Endothelial cell of umbilical vein (primary cell): ENCODE data around the gene RBMS3. TPM values are rescaled to one million over a fixed set of nuclear protein-coding genes. Genes with fewer than 3 reads are reported as not detected.

Source experiments
- BruUV-seq: library from RNA; stranded (reverse); fragments of 400-500 nt; replicated peaks from 2 replicates; lab custom pipeline; 2021; lab: Mats Ljungman, UMichigan
- CTCF ChIA-PET: fragments of 300-600, 350-600 bp; sonication (Branson Sonifier 250); formaldehyde crosslinking; loops from one replicate; lab custom pipeline; 2021; ENCODE audit warnings: antibody characterized with exemption, inconsistent platforms; lab: Charles Lee
- POLR2A ChIA-PET: fragments of 300-600, 350-600 bp; sonication (Branson Sonifier 250); formaldehyde crosslinking; loops from one replicate; lab custom pipeline; 2021; ENCODE audit warnings: antibody characterized with exemption, inconsistent platforms; lab: Charles Lee
- DNase-seq: peaks from one replicate; pipeline ENCODE4 v3.0.0-alpha.2; 2011; ENCODE audit warnings: low read depth, low spot score
- FAIRE-seq: peaks from 2 replicates; lab custom pipeline; 2011; peaks lifted over from hg19 to GRCh38; lab: Jason Lieb, UNC
- H2AFZ ChIP-seq: 2 replicates; pipeline ENCODE4 v1.6.0; 2012; ENCODE audit warnings: low read depth, low read length, control low read depth, inconsistent platforms
- H3K27ac ChIP-seq: 2 replicates; pipeline ENCODE4 v1.5.1; 2011; ENCODE audit warnings: low read depth, mild to moderate bottlenecking, control low read depth, low read length, moderate library complexity; ENCODE audit not compliant: insufficient read depth
- H3K27me3 ChIP-seq, 2 experiments: 2 replicates each; pipeline versions ENCODE4 v1.6.0 to v1.6.1; 2011; ENCODE audit warnings: low read length in 2 of 2, mixed read lengths in 1 of 2; ENCODE audit not compliant: control insufficient read depth in 2 of 2, insufficient read depth in 2 of 2
- H3K36me3 ChIP-seq, 2 experiments: 2 replicates in 1 of 2; 3 replicates in 1 of 2; pipeline ENCODE4 v1.5.1; 2011; ENCODE audit warnings: low read length in 2 of 2, mild to moderate bottlenecking in 1 of 2, moderate library complexity in 1 of 2; ENCODE audit not compliant: control insufficient read depth in 2 of 2, insufficient read depth in 2 of 2; ENCODE audit errors: extremely low read depth in 1 of 2
- H3K4me1 ChIP-seq: 3 replicates; pipeline ENCODE4 v1.5.1; 2011; ENCODE audit warnings: mild to moderate bottlenecking, low read length; ENCODE audit not compliant: control insufficient read depth, insufficient read depth; ENCODE audit errors: extremely low read depth
- H3K4me2 ChIP-seq: 2 replicates; pipeline ENCODE4 v1.6.1; 2011; ENCODE audit warnings: low read length, control low read depth, mixed read lengths; ENCODE audit not compliant: insufficient read depth
- H3K4me3 ChIP-seq, 3 experiments: fragments of 200-600 bp in 1 of 3; sonication (generic), shearing (Covaris generic) in 1 of 3; replicated peaks in 1 of 3; 2 replicates each; pipeline ENCODE4 v1.5.1; 2011 to 2016; ENCODE audit warnings: control low read depth in 3 of 3, low read length in 3 of 3, mild to moderate bottlenecking in 2 of 3, inconsistent platforms in 1 of 3, low read depth in 1 of 3, moderate library complexity in 1 of 3; ENCODE audit not compliant: insufficient read depth in 1 of 3
- H3K79me2 ChIP-seq: 2 replicates; pipeline ENCODE4 v1.6.0; 2012; ENCODE audit warnings: low read length, inconsistent platforms; ENCODE audit not compliant: control insufficient read depth, insufficient read depth
- H3K9ac ChIP-seq: replicated peaks from 2 replicates; pipeline ENCODE3; 2011; ENCODE audit warnings: low read length, control low read depth; ENCODE audit not compliant: insufficient read depth; ENCODE audit errors: extremely low read depth
- H3K9me1 ChIP-seq: replicated peaks from 3 replicates; pipeline ENCODE4 v1.6.0; 2011; ENCODE audit warnings: mild to moderate bottlenecking, low read length; ENCODE audit not compliant: control insufficient read depth, insufficient read depth; ENCODE audit errors: extremely low read depth
- H3K9me3 ChIP-seq: replicated peaks from 2 replicates; pipeline ENCODE4 v1.5.1; 2012; ENCODE audit warnings: low read length, inconsistent platforms; ENCODE audit not compliant: control insufficient read depth, insufficient read depth
- H4K20me1 ChIP-seq: replicated peaks from 2 replicates; pipeline ENCODE3; 2011; ENCODE audit warnings: mild to moderate bottlenecking, low read length; ENCODE audit not compliant: control insufficient read depth, insufficient read depth; ENCODE audit errors: extremely low read depth
- CTCF ChIP-seq, 2 donors: IDR thresholded peaks; 1 replicate in 1 of 2; 2 replicates in 1 of 2; pipeline ENCODE4 v1.5.1; 2011; ENCODE audit warnings: low read length in 2 of 2, mild to moderate bottlenecking in 2 of 2, moderate library complexity in 2 of 2, control low read depth in 1 of 2, inconsistent platforms in 1 of 2, low read depth in 1 of 2; ENCODE audit not compliant: insufficient read depth in 1 of 2; ENCODE audit errors: extremely low read depth in 1 of 2
- EZH2 ChIP-seq: IDR thresholded peaks from 2 replicates; pipeline ENCODE4 v1.6.1; 2012; ENCODE audit warnings: borderline replicate concordance, low read depth, mild to moderate bottlenecking, moderate library complexity, low read length, inconsistent platforms; ENCODE audit not compliant: severe bottlenecking
- FOS ChIP-seq: IDR thresholded peaks from 2 replicates; pipeline ENCODE4 v1.6.1; 2011; ENCODE audit warnings: mild to moderate bottlenecking, low read length, moderate library complexity, borderline replicate concordance; ENCODE audit not compliant: insufficient read depth
- GATA2 ChIP-seq: IDR thresholded peaks from 2 replicates; pipeline ENCODE4 v1.7.0; 2011; ENCODE audit warnings: low read depth, mild to moderate bottlenecking, moderate library complexity, mixed read lengths, low read length; ENCODE audit not compliant: insufficient read length, insufficient read depth
- JUN ChIP-seq: IDR thresholded peaks from 2 replicates; pipeline ENCODE4 v1.6.1; 2011; ENCODE audit warnings: borderline replicate concordance, low read depth; ENCODE audit not compliant: insufficient read length, insufficient read depth
- MAX ChIP-seq: IDR thresholded peaks from 2 replicates; pipeline ENCODE4 v1.6.1; 2011; ENCODE audit not compliant: insufficient read depth, insufficient read length
- MYC ChIP-seq: IDR thresholded peaks from one replicate; pipeline ENCODE4 v1.6.1; 2011; ENCODE audit warnings: mild to moderate bottlenecking, low read depth, low read length
- POLR2A ChIP-seq: IDR thresholded peaks from 2 replicates; pipeline ENCODE4 v1.6.1; 2012; ENCODE audit warnings: low read depth, mild to moderate bottlenecking, control low read depth, low read length
- POLR2AphosphoS5 ChIP-seq: IDR thresholded peaks from 2 replicates; pipeline ENCODE4 v1.6.1; 2012; ENCODE audit warnings: low read depth, mild to moderate bottlenecking, control low read depth, low read length, moderate library complexity; ENCODE audit not compliant: insufficient read depth
- dilution Hi-C: fragments of 300-500 bp; cut with MboI; formaldehyde crosslinking; loops from one replicate; pipeline ENCODE4 v1.15.0; 2019; ENCODE audit warnings: low sequenced_read_pairs; ENCODE audit not compliant: extremely low pct_ligation_motif_present
- intact Hi-C: fragments of 100-400 bp; cut with micrococcal nuclease; formaldehyde crosslinking; loops from one replicate; pipeline ENCODE4 v1.10.0; 2022
- polyA plus RNA-seq, 4 experiments: library from polyadenylated mRNA; depleted of rRNA in 3 of 4; stranded (reverse) in 3 of 4; unstranded in 1 of 4; fragments of >200 nt; gene quantifications; 2 replicates each; pipeline versions ENCODE4 v1.2.1 to v1.2.3, GENCODE V29; 2011 to 2012; ENCODE audit warnings: missing spikeins in 1 of 4
- total RNA-seq: library from RNA; stranded (reverse); gene quantifications from 2 replicates; pipeline ENCODE4 v1.2.3, GENCODE V29; 2021

Gene RBMS3
- total and polyA plus RNA-seq, 2 donors (not counting 3 experiments of a cell fraction or from before 2014, with no cell fraction given) = 13.6 to 42.3 TPM

GRCh38 chr3:29937185-29937584 is 656.3 kb downstream of the RBMS3 start:
- Histone ChIP-seq H3K9ac (no peak overlapping the region), H3K79me2 (no peaks in the 10 kb centered on the region), H3K4me2 (no peak overlapping the region), H3K9me3 (no peaks in the 10 kb centered on the region), H3K36me3 (no peaks in the 10 kb centered on the region), H3K27ac (no peak overlapping the region), H3K9me1 (no peaks in the 10 kb centered on the region), H3K27me3 (no peaks in the 10 kb centered on the region), H4K20me1 (no peaks in the 10 kb centered on the region), H3K4me1 (peaks cover 6% of the 10 kb centered on the region), H2AFZ (no peak overlapping the region), H3K4me3 (no peak overlapping the region)
- POLR2A ChIA-PET = no interaction called here
- dilution Hi-C loops (no loop called here), intact Hi-C loops (no loop called here)
- FAIRE-seq = no peak
- BruUV-seq = no TSS peak
- DNase-seq = peak; percentile 35
- TF ChIP-seq POLR2AphosphoS5 (no peak), FOS (peak; percentile 25)
- CTCF ChIA-PET = no interaction called here

- peaks cover 6% of the 10 kb centered on the region for H3K4me1 ChIP-seq
- no peak overlapping the region for H3K4me3 ChIP-seq
- TF ChIP-seq FOS (no peak), GATA2 (no peak), EZH2 (no peak), JUN (no peak), POLR2A (no peak), MYC (no peak), CTCF (IDR thresholded peaks at IDR 0.05; ENCODE audit: extremely low read depth in 1 of 2, insufficient read depth in 1 of 2, low read depth in 1 of 2, low read length in 2 of 2) (no peak), POLR2AphosphoS5 (no peak), MAX (no peak)
- no peaks in the 10 kb centered on the region for H3K36me3 ChIP-seq
- FAIRE-seq = no peak
- DNase-seq = no peak
- dilution Hi-C loops (no loop called here), intact Hi-C loops (no loop called here)
- H2AFZ ChIP-seq = no peak overlapping the region
- H3K4me2 ChIP-seq = no peak overlapping the region
- no TSS peak for BruUV-seq
- no peaks in the 10 kb centered on the region for H3K79me2 ChIP-seq
- H3K9me3 ChIP-seq = no peaks in the 10 kb centered on the region
- ChIA-PET POLR2A (no interaction called here), CTCF (interaction anchor here (1.7 kb wide), 2 partner anchors 9 to 15 kb away, joined by 3 to 4 read pairs; no protein-coding TSS in a partner anchor)
- H3K9ac ChIP-seq = no peak overlapping the region
- no peaks in the 10 kb centered on the region for H3K9me1 ChIP-seq
- H3K27ac ChIP-seq = no peak overlapping the region
- no peaks in the 10 kb centered on the region for H4K20me1 ChIP-seq
- H3K27me3 ChIP-seq = no peaks in the 10 kb centered on the region
Measured at GRCh38 chr3:29940759-29941323, 660.0 kb downstream of the RBMS3 start.
